UCSD-AML1 (cell line): Measurements from ENCODE around the gene HOXA5.

Experiments
- DNase-seq: peaks from one replicate; lab custom pipeline; 2025; ENCODE audit not compliant: unreplicated experiment; lab: John Stamatoyannopoulos, UW

The HOXA5 gene

DNA sequence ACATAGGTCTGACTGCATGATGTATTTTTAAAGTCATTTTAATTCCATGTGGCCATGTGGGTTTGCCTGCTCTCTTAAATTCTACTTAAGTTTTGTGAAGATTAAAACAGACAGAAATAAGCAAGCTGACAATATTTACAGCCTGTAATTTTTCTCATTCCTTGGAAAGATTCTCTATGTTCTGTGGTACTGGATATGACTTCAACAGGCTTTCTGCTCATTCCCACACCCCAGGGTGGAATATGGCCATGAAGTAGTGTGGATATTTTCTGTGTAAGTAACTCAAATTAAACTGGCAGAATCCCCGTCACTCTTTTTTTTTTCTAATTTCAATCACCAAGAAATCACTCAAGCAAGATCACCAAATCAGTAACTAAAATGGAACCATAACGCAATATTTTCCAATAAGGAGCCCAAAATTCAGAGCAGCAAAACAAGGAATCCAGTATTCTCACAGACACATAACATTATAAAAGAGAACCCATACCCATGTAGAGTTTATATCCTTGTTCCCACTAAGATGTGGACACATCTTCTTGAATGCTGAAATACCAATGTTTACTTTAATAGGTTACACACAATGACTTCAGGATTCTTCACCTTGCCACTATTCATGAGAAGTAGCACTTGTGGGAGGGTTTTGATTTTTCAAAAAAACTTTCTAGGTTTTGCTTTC lies 5.7 kb downstream of the HOXA5 start:
- no peak for DNase-seq

- no peak for DNase-seq
These were observed 9.1 kb downstream of the HOXA5 start for GRCh38 chr7:27134392-27134791.

DNA sequence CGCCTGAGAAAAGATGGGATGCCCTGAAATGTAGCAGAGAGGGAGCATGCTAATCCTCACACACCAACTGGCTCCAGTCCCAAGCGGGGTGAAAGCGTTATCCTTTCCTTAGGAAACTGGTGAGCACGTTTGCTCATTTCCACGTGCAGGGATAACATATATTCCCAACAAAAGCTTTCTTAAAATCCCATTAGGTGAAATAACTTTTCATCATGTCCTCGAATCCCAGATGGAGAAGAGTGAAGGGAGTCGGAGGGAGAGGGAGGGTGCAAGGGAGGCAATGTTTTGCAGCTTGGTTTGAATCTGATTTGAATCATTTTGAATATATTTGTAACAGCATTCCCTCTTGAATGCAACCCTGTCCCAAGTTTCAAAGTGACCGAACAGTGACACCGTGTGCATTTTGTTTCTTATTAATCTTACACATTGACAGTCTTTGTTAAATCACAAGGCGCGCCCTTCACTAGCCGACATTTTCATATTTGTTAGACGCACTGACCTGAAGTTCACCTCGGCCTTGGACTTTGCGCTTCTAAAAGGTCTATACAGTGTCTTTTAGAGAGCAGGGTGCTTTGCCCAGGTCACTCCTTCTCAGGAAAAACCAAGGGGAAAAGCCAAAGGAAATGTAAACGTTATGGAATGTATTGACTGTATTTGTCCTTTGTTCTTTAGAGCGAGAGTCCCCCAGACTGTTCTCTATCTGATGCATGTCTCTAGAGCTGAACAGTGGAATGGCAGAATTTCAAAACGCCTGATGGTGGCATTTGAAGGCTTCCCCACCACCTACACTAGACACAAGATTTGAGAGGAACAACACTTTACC lies 9.9 kb downstream of the HOXA5 start:
- no peak for DNase-seq

- no peak for DNase-seq
These were observed 10.5 kb downstream of the HOXA5 start for GRCh38 chr7:27132978-27133377.

- no peak for DNase-seq
These were observed 11.3 kb downstream of the HOXA5 start for GRCh38 chr7:27132214-27132613.

DNA sequence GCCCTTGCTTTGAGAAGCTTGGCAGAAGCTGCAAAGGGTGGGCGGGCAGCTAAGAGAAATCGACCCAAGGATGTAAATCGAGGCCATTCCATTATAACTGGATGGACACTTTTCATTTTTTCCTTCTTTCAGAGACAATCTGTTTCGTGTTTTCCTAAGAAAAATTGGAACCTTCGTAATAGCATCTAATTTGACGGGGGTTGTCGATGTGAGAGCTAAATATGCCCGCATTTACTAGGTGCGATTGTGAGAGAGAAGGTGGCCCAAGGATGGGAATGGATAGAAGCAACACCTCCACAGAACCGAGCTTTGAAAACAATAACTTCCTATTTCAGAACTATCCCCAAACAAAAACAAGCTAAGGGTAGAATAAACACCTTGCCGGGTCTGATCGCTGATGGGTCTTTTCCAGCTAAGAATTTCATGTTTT lies 12.1 kb downstream of the HOXA5 start:
- DNase-seq = no peak

DNA sequence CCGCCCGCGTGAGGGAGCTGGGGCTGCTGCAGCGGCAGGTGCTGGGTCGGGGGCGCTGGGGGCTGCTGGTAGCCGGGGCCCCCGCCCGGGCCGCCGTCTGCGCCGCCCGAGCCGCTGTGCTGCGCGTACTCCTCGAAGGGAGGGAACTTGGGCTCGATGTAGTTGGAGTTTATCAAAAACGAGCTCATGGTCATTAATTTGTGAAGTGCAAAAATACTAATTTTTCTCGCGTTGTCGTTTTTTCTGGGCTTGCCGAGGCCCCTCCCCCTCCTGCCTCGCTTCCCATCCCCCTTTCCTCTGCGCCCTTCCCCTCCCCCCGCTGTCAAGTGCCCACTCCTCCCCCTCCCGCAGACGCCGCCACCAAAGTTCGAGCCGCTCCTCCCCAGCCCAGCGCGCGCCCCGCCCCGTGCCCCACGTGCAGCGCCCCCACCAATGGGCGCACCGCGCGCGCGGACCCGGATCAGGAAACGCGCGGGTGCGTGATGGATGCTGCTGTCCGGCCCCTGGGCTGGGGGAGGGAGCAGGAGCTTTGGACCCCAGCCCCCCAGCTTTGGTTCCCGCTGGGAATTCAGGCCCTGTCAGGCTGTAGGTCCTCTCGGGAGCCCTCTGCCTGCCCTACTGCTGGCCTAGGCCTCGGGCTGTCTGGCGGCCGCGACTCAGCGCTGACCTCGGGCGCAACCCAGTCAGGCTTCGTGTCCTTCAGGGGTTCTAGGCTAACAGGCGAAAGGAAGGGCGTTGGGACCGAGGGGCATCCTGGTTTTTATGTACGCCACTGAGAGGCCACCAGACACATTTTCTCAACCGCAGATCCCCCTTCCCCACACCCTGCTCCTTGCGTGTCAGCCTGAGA lies 12.7 kb downstream of the HOXA5 start, which contains the start of gene HOXA4:
Gene HOXA4, minus strand, starts transcription at position 218 of the 850 bp plus-strand sequence. Its CDS starts 24 bp downstream, at position 194.
- DNase-seq = no peak

DNA sequence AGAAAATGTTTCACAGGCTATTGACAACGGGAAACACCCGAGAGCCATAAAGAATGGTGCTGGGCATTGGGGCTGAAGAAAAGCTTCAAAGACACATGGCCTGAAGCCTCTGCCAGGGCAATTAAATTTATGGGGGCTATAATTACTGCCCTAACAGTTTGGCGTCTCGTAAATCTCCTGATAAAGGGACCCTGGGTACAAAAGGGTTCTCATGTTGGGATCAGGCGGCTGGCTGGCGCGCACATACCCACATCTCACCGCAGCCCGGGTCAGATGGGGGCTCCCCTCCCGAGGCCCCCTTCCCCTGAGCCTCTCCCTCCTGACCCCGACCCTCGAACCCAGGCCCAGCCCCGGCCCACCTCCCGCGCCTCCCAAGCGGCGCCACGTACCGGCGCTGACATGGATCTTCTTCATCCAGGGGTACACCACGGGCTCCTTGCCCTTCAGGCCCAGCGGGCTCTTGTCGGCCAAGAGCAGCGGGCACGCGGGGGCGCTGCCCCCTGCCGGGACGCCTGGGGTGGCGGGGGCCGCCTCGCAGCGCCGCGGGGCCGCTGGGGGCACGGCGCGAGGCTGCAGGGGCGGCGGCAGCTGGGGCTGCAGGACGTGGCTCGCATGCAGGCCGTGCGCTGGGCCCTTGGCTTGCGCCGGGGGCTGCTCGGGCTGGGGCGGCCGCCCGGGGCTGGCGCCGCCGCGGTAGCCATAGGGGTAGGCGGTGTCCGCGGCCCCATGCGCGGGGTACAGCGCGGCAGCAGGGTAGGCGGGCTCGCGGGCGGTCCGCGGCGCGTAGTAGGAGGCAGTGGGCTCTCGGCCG lies 13.5 kb downstream of the HOXA5 start:
- DNase-seq = no peak

- no peak for DNase-seq
These were observed 14.4 kb downstream of the HOXA5 start for GRCh38 chr7:27128776-27129728.

- DNase-seq = no peak
These were observed 15.4 kb downstream of the HOXA5 start for GRCh38 chr7:27128034-27128433.

DNA sequence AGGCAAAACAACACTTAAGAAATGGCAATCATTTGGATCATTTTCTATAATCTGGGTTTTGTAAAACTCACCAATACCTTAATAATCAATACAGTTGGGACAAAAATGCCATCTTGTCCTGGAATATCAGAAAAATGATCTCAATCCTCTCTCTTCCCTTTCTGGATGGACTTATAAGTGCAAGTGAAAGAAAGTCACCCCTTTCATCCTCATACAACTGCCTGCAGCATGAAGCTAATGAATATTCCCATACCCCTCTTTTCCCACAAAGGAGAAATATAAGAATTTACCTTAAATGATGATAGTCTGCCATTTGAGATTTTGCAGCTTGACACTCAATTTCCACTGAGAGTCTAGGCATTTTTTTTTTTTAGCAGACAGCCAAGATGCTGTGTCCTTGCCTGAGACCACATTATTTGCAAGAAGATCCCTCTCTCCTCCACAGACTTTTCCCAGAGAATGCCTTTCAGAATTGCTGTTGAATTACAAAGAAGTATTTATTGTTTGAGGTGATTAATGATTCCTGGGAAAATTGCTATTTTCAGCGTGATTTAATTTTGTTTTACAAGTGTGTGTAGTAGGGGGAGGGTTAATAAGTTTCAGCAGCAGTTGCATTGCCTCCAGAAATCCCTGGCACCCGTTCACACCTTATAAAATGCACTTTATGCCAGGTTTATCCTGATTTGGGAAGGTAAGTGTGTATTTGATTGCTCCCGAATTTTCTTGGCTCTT lies 16.7 kb downstream of the HOXA5 start:
- DNase-seq = no peak

GRCh38 chr7:27125986-27126394 lies 17.5 kb downstream of the HOXA5 start:
- no peak for DNase-seq

DNA sequence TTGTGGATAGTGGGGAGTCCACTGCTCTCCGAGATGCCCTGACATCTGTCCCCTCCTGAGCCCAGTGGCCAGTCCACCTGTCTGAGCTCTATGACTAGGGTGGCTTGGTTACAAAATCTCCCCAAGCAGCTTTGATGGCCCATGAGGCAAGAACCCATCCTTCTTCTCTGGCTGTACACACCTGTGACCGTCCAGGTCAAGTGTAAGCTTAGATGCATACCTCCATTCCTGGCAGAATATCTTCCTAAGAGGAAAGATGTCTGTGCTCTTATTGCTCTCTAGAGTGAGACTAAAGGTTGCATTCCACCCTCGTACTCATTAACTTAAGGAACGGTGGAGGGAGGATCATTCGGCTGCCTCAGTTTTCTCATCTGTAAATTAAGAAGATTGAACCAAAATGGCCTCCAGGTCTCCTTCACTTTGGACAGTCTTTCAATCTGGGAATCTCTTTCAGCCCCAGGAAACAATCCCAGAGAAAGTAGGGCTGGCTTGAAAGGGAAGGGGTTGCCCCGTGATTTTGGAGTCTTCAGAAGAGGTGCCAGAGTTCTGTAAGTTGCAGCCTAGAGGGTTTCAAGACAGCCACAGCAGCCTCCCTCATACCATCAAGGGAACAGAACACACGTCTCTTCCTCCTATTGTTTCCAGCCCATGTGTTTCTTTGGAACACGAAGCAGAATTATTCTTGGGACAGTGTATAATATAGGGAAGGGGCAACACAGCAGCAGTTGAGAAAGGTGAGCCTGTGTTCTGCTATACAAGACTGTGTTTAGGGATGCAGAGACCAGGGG lies 18.4 kb downstream of the HOXA5 start:
- DNase-seq = no peak

GRCh38 chr7:27124096-27124901 lies 19.2 kb downstream of the HOXA5 start:
- no peak for DNase-seq

GRCh38 chr7:27123477-27124053 lies 19.9 kb downstream of the HOXA5 start:
- DNase-seq = no peak

GRCh38 chr7:27123007-27123476 lies 20.4 kb downstream of the HOXA5 start:
- no peak for DNase-seq
